Activated CD8-positive, alpha-beta T cell treated with anti-CD3 and anti-CD28 coated beads for 36 hours (primary cell): ENCODE data around the gene FASN. TPM values are rescaled to one million over a fixed set of nuclear protein-coding genes. Genes with fewer than 3 reads are reported as not detected.
A peak's percentile ranks its signal among the peaks of the same experiment; 100 is the strongest.
"Not testable (repeated sequence)": the region's sequence is repeated elsewhere in the genome, so short reads cannot be mapped to it uniquely, and the experiment has no call there.

Experiments
- ATAC-seq: fragments of 200-7000 bp; cut with Tn5 transposase; one replicate; pipeline ENCODE4 v1.10.0; 2021; ENCODE audit warnings: mild to moderate bottlenecking, moderate library complexity
- CTCF ChIA-PET: fragments of 350-600 bp; sonication (Branson Sonifier 250); formaldehyde crosslinking; loops from one replicate; lab custom pipeline; 2021; ENCODE audit warnings: antibody characterized with exemption; lab: Charles Lee
- POLR2A ChIA-PET: fragments of 350-600 bp; sonication (Branson Sonifier 250); formaldehyde crosslinking; loops from one replicate; lab custom pipeline; 2021; ENCODE audit warnings: antibody characterized with exemption; lab: Charles Lee
- DNase-seq: peaks from one replicate; pipeline ENCODE4 v3.0.0-alpha.2; 2020
- H3K27ac Mint-ChIP-seq: one replicate; pipeline ENCODE4 v1.8.0; 2021; ENCODE audit warnings: mild to moderate bottlenecking, mixed read lengths
- H3K27me3 Mint-ChIP-seq: one replicate; pipeline ENCODE4 v1.8.0; 2021; ENCODE audit warnings: mixed read lengths
- H3K36me3 Mint-ChIP-seq: one replicate; pipeline ENCODE4 v1.8.0; 2021; ENCODE audit warnings: low read depth, mixed read lengths
- H3K4me1 Mint-ChIP-seq: one replicate; pipeline ENCODE4 v1.8.0; 2021; ENCODE audit warnings: low read depth, mixed read lengths
- H3K4me3 Mint-ChIP-seq: one replicate; pipeline ENCODE4 v1.8.0; 2021; ENCODE audit warnings: mild to moderate bottlenecking, moderate library complexity, mixed read lengths
- H3K9me3 Mint-ChIP-seq: one replicate; pipeline ENCODE4 v1.8.0; 2021; ENCODE audit warnings: mixed read lengths
- CTCF ChIP-seq: fragments of 200-600 bp; IDR thresholded peaks from one replicate; pipeline ENCODE4 v1.8.0; 2022; ENCODE audit warnings: antibody characterized with exemption, mild to moderate bottlenecking
- intact Hi-C: fragments of 100-400 bp; cut with micrococcal nuclease; formaldehyde crosslinking; loops from one replicate; pipeline ENCODE4 v1.10.0; 2022
- total RNA-seq, 2 experiments: library from RNA; stranded (reverse); gene quantifications; one replicate each; pipeline ENCODE4 v1.2.3, GENCODE V29; 2021

FASN gene
- total RNA-seq, result 100 to 1,000 TPM; 250 to 260 TPM

- Mint-ChIP-seq H3K4me1 (peaks cover 16% of the 10 kb centered on the region), H3K27ac (peak within 1 kb of the TSS; percentile 20), H3K4me3 (peak within 1 kb of the TSS; percentile 80), H3K36me3 (peaks cover 24% of the 10 kb centered on the region), H3K27me3 (no peaks in the 10 kb centered on the region), H3K9me3 (no peaks in the 10 kb centered on the region)
- CTCF ChIA-PET, result interaction anchor here (0.8 to 2.0 kb wide), 7 partner anchors 8 to 139 kb away, joined by 3 to 10 read pairs (median 4); no protein-coding TSS in a partner anchor
- POLR2A ChIA-PET, result interaction anchor here (0.8 to 4.3 kb wide), 9 partner anchors 9 to 171 kb away, joined by 3 to 16 read pairs (median 4); partner anchors contain the start of genes DUS1L and MAFG
- ATAC-seq (peak; percentile 83), DNase-seq (peak; percentile 96)
- no peak for TF ChIP-seq CTCF
- intact Hi-C loops, result no loop called here
Measured at GRCh38 chr17:82098169-82098938, at the start of gene FASN. Gene FASN, minus strand, starts transcription at chr17:82098236. Its CDS starts 1,791 bp downstream, at chr17:82096445.

GRCh38 chr17:82146663-82147654, 48.9 kb upstream of the FASN start:
- no peaks in the 10 kb centered on the region for H3K4me1 Mint-ChIP-seq
- ChIA-PET POLR2A (no interaction called here), CTCF (no interaction called here)
- no peak overlapping the region for H3K27ac Mint-ChIP-seq
- peaks cover 8% of the 10 kb centered on the region for H3K36me3 Mint-ChIP-seq
- no peak for DNase-seq
- no peak for ATAC-seq
- H3K4me3 Mint-ChIP-seq, result no peak overlapping the region
- intact Hi-C loops, result no loop called here
- no peaks in the 10 kb centered on the region for H3K9me3 Mint-ChIP-seq
- no peak for TF ChIP-seq CTCF
- H3K27me3 Mint-ChIP-seq, result no peaks in the 10 kb centered on the region

- POLR2A ChIA-PET, result interaction anchor here (1.4 kb wide), 1 partner anchor 115 kb away, joined by 3 read pairs; no protein-coding TSS in a partner anchor
- H3K27ac Mint-ChIP-seq, result no peak overlapping the region
- no peak for DNase-seq
- no peaks in the 10 kb centered on the region for H3K9me3 Mint-ChIP-seq
- H3K27me3 Mint-ChIP-seq, result no peaks in the 10 kb centered on the region
- ATAC-seq, result no peak
- H3K4me3 Mint-ChIP-seq, result no peak overlapping the region
- no peak for TF ChIP-seq CTCF
- CTCF ChIA-PET, result interaction anchor here (1.0 to 1.3 kb wide), 2 partner anchors 9 to 126 kb away, joined by 4 read pairs; no protein-coding TSS in a partner anchor
- no peaks in the 10 kb centered on the region for H3K4me1 Mint-ChIP-seq
- H3K36me3 Mint-ChIP-seq, result peaks cover 8% of the 10 kb centered on the region
- intact Hi-C loops, result no loop called here
Measured at GRCh38 chr17:82145550-82146155, 47.6 kb upstream of the FASN start.

GRCh38 chr17:82143333-82143732, 45.3 kb upstream of the FASN start:
- ATAC-seq (no peak), DNase-seq (no peak)
- peaks cover 8% of the 10 kb centered on the region for H3K36me3 Mint-ChIP-seq
- H3K27ac Mint-ChIP-seq, result no peak overlapping the region
- ChIA-PET POLR2A (no interaction called here), CTCF (interaction anchor here (0.9 kb wide), 1 partner anchor 11 kb away, joined by 3 read pairs; no protein-coding TSS in a partner anchor)
- no peaks in the 10 kb centered on the region for H3K27me3 Mint-ChIP-seq
- intact Hi-C loops, result no loop called here
- TF ChIP-seq CTCF, result no peak
- H3K4me1 Mint-ChIP-seq, result no peaks in the 10 kb centered on the region
- H3K4me3 Mint-ChIP-seq, result no peak overlapping the region
- H3K9me3 Mint-ChIP-seq, result no peaks in the 10 kb centered on the region

GRCh38 chr17:82139961-82140360, 41.9 kb upstream of the FASN start:
- ATAC-seq, POLR2A ChIA-PET, H3K4me1 Mint-ChIP-seq, H3K27ac Mint-ChIP-seq, CTCF ChIA-PET, H3K27me3 Mint-ChIP-seq, H3K4me3 Mint-ChIP-seq, intact Hi-C loops, DNase-seq, H3K36me3 Mint-ChIP-seq, H3K9me3 Mint-ChIP-seq: not testable (repeated sequence)
